Measurements from ENCODE around the gene FUBP1.
"Not testable (repeated sequence)": the region's sequence is repeated elsewhere in the genome, so short reads cannot be mapped to it uniquely, and the experiment has no call there.

The FUBP1 gene

DNA sequence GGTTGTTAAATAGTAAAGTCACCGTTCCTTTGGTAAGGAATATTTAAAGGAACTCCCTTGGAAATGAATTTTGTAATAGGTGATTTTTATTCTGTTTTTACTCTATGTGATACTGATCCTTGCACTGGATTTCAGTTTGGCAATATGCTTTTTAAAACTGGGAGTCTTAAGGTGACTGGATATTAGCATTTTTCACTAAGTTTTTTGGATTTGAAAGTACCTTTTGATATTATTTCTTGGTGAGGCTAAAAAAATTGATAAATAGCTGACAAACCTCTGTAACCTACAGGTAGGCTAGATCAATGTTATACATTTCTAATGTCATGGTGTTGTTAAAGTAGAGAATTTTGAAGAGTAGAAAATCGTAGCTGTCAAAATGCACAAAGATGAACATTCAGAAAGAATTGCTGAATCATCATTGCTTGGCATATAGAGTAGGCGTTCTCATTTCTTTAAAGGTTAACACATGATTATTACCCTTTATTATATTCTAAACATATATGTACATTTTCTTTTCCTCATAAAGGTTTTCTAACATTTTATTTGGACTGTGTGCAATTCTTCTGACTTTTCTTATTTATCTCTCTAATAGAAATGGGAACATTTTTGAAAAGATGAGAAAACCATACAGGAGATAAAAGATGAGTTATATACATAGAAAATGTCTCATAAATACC lies 24.3 kb upstream of the FUBP1 start:
- H3K27ac Mint-ChIP-seq = peak overlapping the region; percentile 92

DNA sequence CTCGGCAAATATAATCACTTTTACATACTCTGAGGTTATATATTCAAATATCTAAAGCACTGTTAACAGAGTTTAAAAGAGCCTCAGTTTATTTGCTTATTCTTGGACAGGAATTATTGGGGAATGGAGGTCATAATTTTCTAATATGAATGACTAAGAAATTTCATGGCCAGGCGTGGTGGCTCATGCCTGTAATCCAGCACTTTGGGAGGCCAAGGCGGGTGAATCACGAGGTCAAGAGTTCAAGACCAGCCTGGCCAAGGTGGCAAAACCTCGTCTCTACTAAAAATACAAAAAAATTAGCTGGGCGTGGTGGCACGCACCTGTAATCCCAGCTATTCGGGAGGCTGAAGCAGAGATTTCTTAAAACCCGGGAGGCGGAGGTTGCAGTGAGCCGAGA lies 21.7 kb upstream of the FUBP1 start:
- H3K9me3 Mint-ChIP-seq, H3K27me3 Mint-ChIP-seq, ATAC-seq, H3K4me3 Mint-ChIP-seq: not testable (repeated sequence)
- peak overlapping the region; percentile 42 for H3K27ac Mint-ChIP-seq
- H3K36me3 Mint-ChIP-seq = peaks cover 11% of the 10 kb centered on the region
- peaks cover 28% of the 10 kb centered on the region for H3K4me1 Mint-ChIP-seq

More for the DNA sequence above, 24.3 kb upstream of the FUBP1 start:
- Mint-ChIP-seq H3K27me3 (no peaks in the 10 kb centered on the region), H3K4me3 (no peak overlapping the region), H3K4me1 (peaks cover 42% of the 10 kb centered on the region), H3K9me3 (no peaks in the 10 kb centered on the region), H3K36me3 (peaks cover under 1% of the 10 kb centered on the region)
- no peak for ATAC-seq

DNA sequence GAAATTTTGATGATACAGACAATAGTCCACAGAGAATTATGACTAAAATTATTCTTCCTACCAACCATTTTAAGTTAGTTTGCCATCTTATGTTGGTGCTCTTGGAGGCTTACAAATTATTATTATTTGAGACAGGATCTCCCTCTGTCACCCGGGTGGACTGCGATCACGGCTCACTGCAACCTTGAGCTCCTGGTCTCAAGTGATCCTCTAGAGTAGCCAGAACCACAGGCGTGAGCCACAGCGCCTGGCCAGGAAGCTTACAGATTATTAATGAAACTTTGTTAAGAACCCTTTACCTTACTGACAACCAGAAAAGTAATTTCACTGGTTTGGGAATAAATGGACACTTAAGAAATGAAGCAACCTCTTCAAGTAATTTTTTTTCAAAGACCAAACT lies 17.9 kb upstream of the FUBP1 start:
- no peak overlapping the region for H3K27ac Mint-ChIP-seq
- no peaks in the 10 kb centered on the region for H3K9me3 Mint-ChIP-seq
- no peak overlapping the region for H3K4me3 Mint-ChIP-seq
- H3K4me1 Mint-ChIP-seq = peaks cover 7% of the 10 kb centered on the region
- no peaks in the 10 kb centered on the region for H3K27me3 Mint-ChIP-seq
- ATAC-seq = no peak
- peaks cover 11% of the 10 kb centered on the region for H3K36me3 Mint-ChIP-seq

DNA sequence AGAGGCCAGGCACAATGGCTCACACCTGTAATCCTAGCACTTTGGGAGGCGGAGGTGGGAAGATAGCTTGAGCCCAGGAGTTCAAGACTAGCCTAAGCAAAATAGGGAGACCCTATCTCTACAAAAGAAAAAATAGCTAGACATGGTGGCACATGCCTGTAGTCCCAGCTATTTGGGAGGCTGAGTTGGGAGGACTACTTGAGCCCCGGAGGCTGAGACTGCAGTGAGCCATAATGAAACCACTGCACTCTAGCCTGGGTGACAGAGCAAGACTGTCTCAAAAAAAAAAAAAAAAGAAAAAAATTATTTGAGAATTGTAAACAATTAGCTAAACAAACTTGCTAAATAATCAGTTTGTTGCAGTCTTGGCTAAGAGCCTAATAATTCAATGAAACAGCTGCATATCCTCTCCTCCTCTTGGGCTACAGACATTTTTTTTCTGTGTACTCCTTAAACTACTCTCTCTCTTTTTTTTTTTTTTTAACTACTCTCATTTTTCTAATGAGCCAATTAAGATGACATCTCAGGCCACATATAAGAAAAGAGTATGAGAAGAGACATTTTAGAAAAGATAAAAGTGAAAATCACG lies 15.3 kb upstream of the FUBP1 start:
- H3K27ac Mint-ChIP-seq = no peak overlapping the region
- peaks cover 24% of the 10 kb centered on the region for H3K4me1 Mint-ChIP-seq
- ATAC-seq = no peak
- H3K36me3 Mint-ChIP-seq = peaks cover 18% of the 10 kb centered on the region
- H3K4me3 Mint-ChIP-seq = no peak overlapping the region
- H3K9me3 Mint-ChIP-seq = no peaks in the 10 kb centered on the region
- no peaks in the 10 kb centered on the region for H3K27me3 Mint-ChIP-seq

DNA sequence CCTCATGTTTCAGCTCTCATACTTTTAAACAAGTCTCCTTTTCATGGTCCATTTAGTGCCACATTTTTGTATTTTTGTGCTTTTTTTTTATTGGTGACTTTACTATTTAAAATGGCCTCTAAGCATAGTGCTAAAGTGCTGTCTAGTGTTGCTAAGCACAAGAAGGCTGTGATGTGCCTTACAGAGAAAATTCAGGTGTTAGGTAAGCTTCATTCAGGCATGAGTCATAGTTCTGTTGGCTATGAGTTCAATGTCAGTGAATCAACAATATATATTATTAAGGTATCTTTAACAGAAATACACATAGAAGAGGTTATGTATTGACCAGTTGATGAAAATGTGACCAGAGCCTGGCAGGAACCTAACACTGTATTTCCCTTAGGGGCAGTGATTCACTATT lies 12.8 kb upstream of the FUBP1 start:
- no peak overlapping the region for H3K27ac Mint-ChIP-seq
- H3K9me3 Mint-ChIP-seq = no peaks in the 10 kb centered on the region
- no peak for ATAC-seq
- peaks cover 19% of the 10 kb centered on the region for H3K36me3 Mint-ChIP-seq
- H3K4me3 Mint-ChIP-seq = no peak overlapping the region
- peaks cover 30% of the 10 kb centered on the region for H3K4me1 Mint-ChIP-seq
- no peaks in the 10 kb centered on the region for H3K27me3 Mint-ChIP-seq

DNA sequence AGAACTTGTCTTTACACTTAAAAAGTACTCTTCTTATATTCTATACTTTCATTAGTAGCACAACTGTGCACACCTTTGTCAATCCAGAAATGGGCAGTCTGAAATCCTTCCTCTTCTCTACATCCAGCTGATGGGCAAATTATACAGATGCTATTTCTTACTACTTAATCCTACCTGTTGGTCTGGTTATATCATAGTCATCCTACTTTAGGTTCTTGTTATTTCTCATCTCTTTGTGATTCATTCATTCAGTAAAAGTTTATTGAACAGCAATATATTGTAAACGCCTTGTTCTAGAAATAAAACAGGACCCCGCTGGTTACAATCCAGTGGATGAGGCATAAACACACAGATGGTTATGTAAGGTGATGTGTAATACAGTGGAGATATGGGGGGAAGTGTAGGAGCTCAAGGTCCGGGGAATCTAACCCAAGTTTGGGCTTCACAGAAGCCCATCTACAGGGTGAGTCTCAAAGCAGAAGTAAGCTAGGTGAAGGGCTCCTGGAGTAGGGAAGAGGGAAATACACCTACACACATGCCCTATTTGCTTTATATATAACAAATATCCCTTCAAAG lies 11.8 kb upstream of the FUBP1 start:
- no peak for ATAC-seq
- no peak overlapping the region for H3K4me3 Mint-ChIP-seq
- H3K9me3 Mint-ChIP-seq = no peaks in the 10 kb centered on the region
- no peak overlapping the region for H3K27ac Mint-ChIP-seq
- H3K36me3 Mint-ChIP-seq = peaks cover 25% of the 10 kb centered on the region
- H3K4me1 Mint-ChIP-seq = peaks cover 30% of the 10 kb centered on the region
- H3K27me3 Mint-ChIP-seq = no peaks in the 10 kb centered on the region

DNA sequence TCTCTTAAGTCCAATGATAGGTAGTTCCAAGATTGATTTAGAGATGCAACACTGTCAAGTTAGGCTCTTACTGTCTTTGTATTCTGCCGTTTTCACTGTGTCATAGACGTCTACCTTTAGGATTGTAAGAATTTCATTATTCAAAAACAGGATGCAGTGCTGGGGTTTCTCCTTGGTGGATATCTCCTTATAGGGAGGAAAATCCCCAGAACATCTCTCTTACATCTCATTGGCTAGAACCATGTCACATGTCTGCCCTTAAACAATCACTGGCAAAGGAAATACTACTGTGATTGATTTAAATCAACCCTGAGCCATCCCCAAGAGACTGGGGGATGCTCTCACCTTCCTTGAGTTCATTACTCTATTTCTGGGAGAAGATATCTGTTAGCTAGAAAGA lies 10.9 kb upstream of the FUBP1 start:
- Mint-ChIP-seq H3K36me3 (peaks cover 25% of the 10 kb centered on the region), H3K9me3 (no peaks in the 10 kb centered on the region), H3K4me3 (no peak overlapping the region), H3K27me3 (no peaks in the 10 kb centered on the region), H3K4me1 (peaks cover 30% of the 10 kb centered on the region), H3K27ac (no peak overlapping the region)
- ATAC-seq = no peak

DNA sequence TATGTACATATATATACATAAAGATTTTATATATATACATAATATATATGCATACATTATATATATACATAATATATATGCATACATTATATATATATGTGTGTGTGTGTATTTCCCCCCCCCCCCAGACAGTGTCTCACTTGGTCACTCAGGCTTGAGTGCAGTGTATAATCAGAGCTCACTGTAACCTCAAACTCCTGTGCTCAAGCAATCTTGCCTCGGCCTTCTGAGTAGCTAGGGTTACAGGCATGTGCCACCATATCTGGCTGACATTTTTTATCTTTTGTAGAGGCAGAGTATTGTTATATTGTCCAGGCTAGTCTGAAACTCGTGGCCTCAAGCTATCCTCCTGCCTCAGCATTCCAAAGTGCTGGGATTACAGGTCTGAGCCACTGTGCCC lies 9.0 kb upstream of the FUBP1 start:
- Mint-ChIP-seq H3K27ac (no peak overlapping the region), H3K36me3 (peaks cover 25% of the 10 kb centered on the region), H3K4me3 (no peak overlapping the region), H3K4me1 (peaks cover 36% of the 10 kb centered on the region), H3K9me3 (no peaks in the 10 kb centered on the region), H3K27me3 (no peaks in the 10 kb centered on the region)
- ATAC-seq = no peak

DNA sequence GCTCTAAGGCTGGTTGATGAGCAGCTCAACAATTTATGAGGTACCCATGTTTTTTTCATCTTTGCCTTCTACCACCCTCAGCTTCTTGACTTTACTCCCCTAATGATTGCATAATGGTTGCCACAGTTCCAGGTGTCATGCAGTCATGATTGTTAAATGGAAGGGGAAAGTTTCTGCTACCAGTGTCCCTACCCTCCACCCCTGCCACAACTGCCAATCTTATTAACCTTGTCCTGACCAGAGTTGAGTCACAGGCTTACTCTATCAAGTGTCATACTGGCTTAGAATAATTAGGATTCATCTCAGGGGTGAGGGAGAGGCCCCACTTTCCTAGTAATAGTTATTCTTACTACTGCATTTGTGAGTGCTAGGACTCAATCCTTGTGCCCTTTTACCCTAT lies 7.9 kb upstream of the FUBP1 start:
- Mint-ChIP-seq H3K9me3 (no peaks in the 10 kb centered on the region), H3K4me1 (peaks cover 36% of the 10 kb centered on the region), H3K36me3 (peaks cover 25% of the 10 kb centered on the region), H3K27me3 (no peaks in the 10 kb centered on the region), H3K4me3 (no peak overlapping the region), H3K27ac (no peak overlapping the region)
- no peak for ATAC-seq

DNA sequence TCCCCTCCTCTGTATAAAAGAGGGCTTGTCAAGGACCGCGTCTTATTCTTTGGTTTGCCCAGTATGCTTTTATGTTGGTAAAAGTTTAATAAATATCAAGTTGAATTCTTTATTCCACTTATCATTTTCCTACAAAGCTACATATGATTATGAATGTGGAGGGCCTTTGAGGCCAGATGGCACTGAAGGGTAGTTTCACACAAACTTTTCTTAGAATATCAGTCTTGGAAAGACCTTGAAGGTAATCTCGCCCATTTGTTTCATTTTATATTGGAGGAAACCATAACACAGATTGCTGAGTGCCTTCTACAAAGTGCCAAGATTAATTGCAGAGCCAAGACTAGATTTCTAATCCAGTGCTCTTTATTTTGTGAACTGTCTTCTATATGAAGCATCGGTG lies 5.8 kb upstream of the FUBP1 start:
- ATAC-seq = no peak
- Mint-ChIP-seq H3K36me3 (peaks cover 21% of the 10 kb centered on the region), H3K4me1 (peaks cover 42% of the 10 kb centered on the region), H3K9me3 (no peaks in the 10 kb centered on the region), H3K27ac (peak overlapping the region; percentile 58), H3K27me3 (no peaks in the 10 kb centered on the region), H3K4me3 (no peak overlapping the region)

DNA sequence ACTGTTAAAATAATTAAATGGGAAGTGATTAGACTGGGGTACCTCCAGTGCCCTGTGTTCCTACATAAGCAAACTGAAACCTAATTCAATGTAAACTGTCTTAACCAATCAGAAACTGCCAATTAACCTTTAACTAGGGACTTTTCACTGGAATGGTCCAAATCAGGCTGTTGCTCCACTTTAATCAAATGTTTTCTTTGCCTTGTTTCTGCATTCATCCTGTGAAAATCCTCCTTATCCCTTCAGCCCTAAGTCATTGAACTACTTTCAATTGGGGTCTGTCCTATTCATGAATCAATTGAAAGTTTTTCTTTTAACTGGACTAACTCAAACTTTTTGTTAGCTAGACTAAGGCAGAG lies 5.1 kb upstream of the FUBP1 start:
- Mint-ChIP-seq H3K27me3 (no peaks in the 10 kb centered on the region), H3K27ac (peak overlapping the region; percentile 58), H3K9me3 (no peaks in the 10 kb centered on the region), H3K4me3 (no peak overlapping the region), H3K4me1 (peaks cover 36% of the 10 kb centered on the region), H3K36me3 (peaks cover 15% of the 10 kb centered on the region)
- no peak for ATAC-seq

DNA sequence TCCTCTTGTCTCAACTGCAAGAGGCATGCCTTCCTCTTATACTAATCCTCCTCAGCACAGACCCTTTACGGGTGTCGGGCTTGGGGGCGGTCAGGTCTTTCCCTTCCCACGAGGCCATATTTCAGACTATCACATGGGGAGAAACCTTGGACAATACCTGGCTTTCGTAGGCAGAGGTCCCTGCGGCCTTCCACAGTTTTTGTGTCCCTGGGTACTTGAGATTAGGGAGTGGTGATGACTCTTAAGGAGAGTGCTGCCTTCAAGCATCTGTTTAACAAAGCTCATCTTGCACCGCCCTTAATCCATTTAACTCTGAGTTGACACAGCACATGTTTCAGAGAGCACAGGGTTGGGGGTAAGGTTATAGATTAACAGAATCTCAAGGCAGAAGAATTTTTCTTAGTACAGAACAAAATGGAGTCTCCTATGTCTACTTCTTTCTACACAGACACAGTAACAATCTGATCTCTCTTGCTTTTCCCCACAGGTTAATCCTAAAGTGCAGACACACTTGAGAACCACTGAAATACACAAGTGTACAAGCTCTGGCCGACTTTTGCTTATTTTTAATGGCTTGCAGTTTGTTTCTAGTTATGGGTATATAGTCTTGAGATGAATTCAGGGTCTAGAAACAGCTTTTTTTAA lies 4.6 kb upstream of the FUBP1 start:
- H3K27ac Mint-ChIP-seq = peak overlapping the region; percentile 58
- not testable (repeated sequence) for H3K9me3 Mint-ChIP-seq, H3K4me3 Mint-ChIP-seq, H3K27me3 Mint-ChIP-seq, H3K36me3 Mint-ChIP-seq, ATAC-seq
- peaks cover 31% of the 10 kb centered on the region for H3K4me1 Mint-ChIP-seq

DNA sequence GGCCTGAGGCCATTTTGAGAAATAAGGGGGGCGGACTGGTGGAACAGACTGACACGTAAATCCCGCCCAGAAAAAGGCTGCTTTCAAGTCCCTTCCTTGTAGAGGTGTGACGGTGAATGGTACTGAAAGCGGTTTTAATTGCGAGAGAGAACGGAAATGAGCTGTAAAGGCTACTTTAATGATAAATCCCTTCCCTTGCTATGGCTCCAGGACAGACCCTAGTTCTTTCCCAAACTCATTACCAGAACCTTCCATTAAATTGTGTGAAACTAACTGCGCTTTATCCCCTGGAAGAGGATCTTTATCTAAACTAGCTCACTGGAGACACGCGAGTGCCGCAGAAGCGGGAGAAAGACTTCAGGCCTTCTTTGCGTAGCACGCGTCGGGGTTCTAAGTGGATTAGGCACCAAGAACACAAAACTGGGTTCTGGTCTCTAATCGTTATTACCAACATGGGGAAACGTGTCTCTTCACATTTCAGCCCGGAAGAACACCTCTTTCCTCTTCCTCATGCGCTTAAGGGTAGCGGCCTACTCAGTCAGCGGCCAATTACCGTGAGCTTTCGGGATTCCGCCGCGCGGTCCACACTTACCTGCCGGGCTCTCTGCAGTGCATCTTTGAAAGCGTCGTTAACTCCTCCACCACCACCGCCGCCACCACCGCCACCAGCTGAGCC lies 441 bp downstream of the FUBP1 start:
- Mint-ChIP-seq H3K27ac (no peak overlapping the region), H3K36me3 (peaks cover 18% of the 10 kb centered on the region), H3K4me3 (no peak overlapping the region), H3K27me3 (no peaks in the 10 kb centered on the region), H3K9me3 (no peaks in the 10 kb centered on the region), H3K4me1 (peaks cover 51% of the 10 kb centered on the region)
- peak; percentile 84 for ATAC-seq

DNA sequence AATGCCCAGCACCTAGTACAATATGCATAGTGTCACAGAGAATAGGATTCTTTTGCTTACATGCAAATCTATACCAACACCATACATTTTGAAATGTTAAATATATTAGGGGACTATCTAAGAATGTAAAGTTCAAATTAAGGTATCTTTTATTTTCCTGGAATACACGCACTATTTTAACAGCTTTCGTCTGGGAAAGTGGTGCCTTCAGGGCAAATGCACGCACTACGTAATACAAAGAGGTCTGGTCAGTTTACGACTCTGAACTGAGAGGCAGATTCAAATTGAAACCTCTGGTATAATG lies 931 bp downstream of the FUBP1 start:
- no peaks in the 10 kb centered on the region for H3K27me3 Mint-ChIP-seq
- peaks cover 54% of the 10 kb centered on the region for H3K4me1 Mint-ChIP-seq
- ATAC-seq = no peak
- no peak overlapping the region for H3K27ac Mint-ChIP-seq
- H3K36me3 Mint-ChIP-seq = peaks cover 20% of the 10 kb centered on the region
- no peaks in the 10 kb centered on the region for H3K9me3 Mint-ChIP-seq
- no peak overlapping the region for H3K4me3 Mint-ChIP-seq

DNA sequence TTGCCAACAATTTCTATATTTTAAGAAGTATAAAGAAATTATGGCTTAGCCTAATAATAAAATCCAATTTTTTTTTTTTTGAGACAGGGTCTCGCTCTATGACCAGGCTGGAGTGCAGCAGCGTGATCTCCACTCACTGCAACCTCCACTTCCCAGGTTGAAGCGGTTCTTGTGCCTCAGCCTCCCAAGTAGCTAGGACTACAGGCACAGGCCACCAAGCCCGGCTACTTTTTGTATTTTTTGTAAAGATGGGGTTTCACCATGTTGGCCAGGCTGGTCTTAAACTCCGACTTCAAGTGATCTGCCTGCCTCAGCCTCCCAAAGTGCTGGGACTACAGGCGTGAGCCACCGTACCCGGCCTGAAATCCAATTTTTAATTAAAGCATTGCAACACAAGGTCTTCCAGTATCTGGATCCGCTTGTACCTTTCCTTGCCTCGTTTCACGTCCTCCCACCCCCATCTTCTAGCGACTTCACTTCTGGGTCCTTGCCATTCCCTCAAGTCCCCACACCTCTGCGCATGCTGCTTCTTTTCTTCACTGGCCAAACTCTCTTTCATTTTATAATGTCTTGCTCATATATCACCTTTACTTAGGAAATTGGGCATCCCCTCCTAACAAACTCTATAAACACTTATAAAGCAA lies 2.3 kb downstream of the FUBP1 start:
- no peaks in the 10 kb centered on the region for H3K27me3 Mint-ChIP-seq
- peaks cover 62% of the 10 kb centered on the region for H3K4me1 Mint-ChIP-seq
- H3K27ac Mint-ChIP-seq = no peak overlapping the region
- H3K9me3 Mint-ChIP-seq = no peaks in the 10 kb centered on the region
- ATAC-seq = no peak
- no peak overlapping the region for H3K4me3 Mint-ChIP-seq
- H3K36me3 Mint-ChIP-seq = peaks cover 27% of the 10 kb centered on the region
